ENCODE results near the gene CENPT. TPM values are rescaled to one million over a fixed set of nuclear protein-coding genes. Genes with fewer than 3 reads are reported as not detected.
A peak's percentile ranks its signal among the peaks of the same experiment; 100 is the strongest.

The CENPT gene
- total and polyA plus RNA-seq, 2 of the 8 experiments (the other 6 are each of a cell fraction or from before 2014, with no cell fraction given), result 42.4 to 53.4 TPM

GRCh38 chr16:67806428-67807147 lies 40.9 kb downstream of the CENPT start, which contains the start of the genes RANBP10 and TSNAXIP1 (continued):
- TF ChIP-seq TAF1 (IDR thresholded peaks at IDR 0.05; ENCODE audit: low read depth, low read length) (peak; percentile 99), GTF2F1 (IDR thresholded peaks at IDR 0.05; ENCODE audit: borderline replicate concordance, low read depth, low read length) (no peak), KDM1A (IDR thresholded peaks at IDR 0.05; ENCODE audit: borderline replicate concordance, low read length) (no peak), CHD2 (IDR thresholded peaks at IDR 0.05; ENCODE audit: low read length) (peak; percentile 66; the same call in 1 of the 2 replicates), ATF2 (IDR thresholded peaks at IDR 0.05; ENCODE audit: low read length) (no peak), EZH2 (IDR thresholded peaks at IDR 0.05; ENCODE audit: low read depth, low read length, severe bottlenecking) (no peak), JUN (IDR thresholded peaks at IDR 0.05; ENCODE audit: low read depth, low read length) (no peak), CREB1 (IDR thresholded peaks at IDR 0.05) (peak; percentile 66), BCL11A (IDR thresholded peaks at IDR 0.05; ENCODE audit: low read depth in 2 of 2, low read length in 2 of 2) (no peak), RXRA (IDR thresholded peaks at IDR 0.05; ENCODE audit: insufficient read depth, low read depth, low read length) (no peak), POLR2A (IDR thresholded peaks at IDR 0.05; ENCODE audit: control extremely low read depth in 1 of 2, low read depth in 2 of 2, low read length in 2 of 2) (peak; percentile 60 to 93), POLR2AphosphoS5 (IDR thresholded peaks at IDR 0.05; ENCODE audit: low read depth, low read length) (peak; percentile 77), YY1 (IDR thresholded peaks at IDR 0.05; ENCODE audit: low read depth, low read length) (peak; percentile 96), RBBP5 (IDR thresholded peaks at IDR 0.05; ENCODE audit: borderline replicate concordance, low read depth, low read length) (peak; percentile 97), RFX5 (IDR thresholded peaks at IDR 0.05; ENCODE audit: borderline replicate concordance, low read depth, low read length) (no peak), ZNF274 (IDR thresholded peaks at IDR 0.05; ENCODE audit: borderline replicate concordance, extremely low read depth, low read length) (no peak), MAX (IDR thresholded peaks at IDR 0.05) (peak; percentile 24; the same call in 1 of the 2 replicates), TBP (IDR thresholded peaks at IDR 0.05; ENCODE audit: low read depth, low read length) (peak; percentile 95), NRF1 (IDR thresholded peaks at IDR 0.05; ENCODE audit: low read depth, low read length) (no peak), USF2 (IDR thresholded peaks at IDR 0.05; ENCODE audit: low read length) (no peak), KDM5A (IDR thresholded peaks at IDR 0.05; ENCODE audit: low read length) (0 out of 2 replicates have a peak, but pooled peaks have one; percentile 71), HDAC6 (IDR thresholded peaks at IDR 0.05; ENCODE audit: low read depth, low read length) (no peak)
